Measurements from ENCODE around the gene MZF1. TPM values are rescaled to one million over a fixed set of nuclear protein-coding genes. Genes with fewer than 3 reads are reported as not detected.

MZF1 gene
- total RNA-seq, 1 donor from 2014 or later: 50.7 TPM

DNA sequence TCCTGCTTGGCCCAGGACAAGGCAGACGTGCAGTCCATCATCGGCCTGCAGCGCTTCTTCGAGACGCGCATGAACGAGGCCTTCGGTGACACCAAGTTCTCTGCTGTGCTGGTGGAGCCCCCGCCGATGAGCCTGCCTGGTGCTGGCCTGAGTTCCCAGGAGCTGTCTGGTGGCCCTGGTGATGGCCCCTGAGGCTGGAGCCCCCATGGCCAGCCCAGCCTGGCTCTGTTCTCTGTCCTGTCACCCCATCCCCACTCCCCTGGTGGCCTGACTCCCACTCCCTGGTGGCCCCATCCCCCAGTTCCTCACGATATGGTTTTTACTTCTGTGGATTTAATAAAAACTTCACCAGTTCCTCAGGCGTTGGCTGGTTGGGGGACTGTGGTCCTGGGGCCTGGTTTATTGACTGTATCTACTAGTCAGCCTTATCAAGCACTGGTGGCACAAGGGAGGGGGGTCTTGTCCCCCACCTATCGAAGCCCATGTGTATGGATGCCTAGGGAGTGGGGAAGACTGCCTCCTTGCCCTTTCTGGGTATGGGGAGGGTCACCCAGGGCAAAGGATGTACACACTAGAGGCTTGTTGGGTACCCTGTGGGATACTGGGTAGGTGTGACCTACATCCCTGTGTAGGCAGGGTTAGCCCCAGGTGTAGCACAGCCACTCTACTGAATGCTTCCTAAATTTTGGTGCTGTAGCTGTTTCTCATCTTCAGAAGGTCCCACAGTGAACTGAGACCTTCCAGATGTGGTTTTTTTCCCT is 22.6 kb downstream of the MZF1 start:
- peaks cover 86% of the 10 kb centered on the region for H3K36me3 ChIP-seq
- ATAC-seq (no peak), DNase-seq (no peak)
- H3K4me1 ChIP-seq: peaks cover 34% of the 10 kb centered on the region
- no peak overlapping the region for H3K27ac ChIP-seq
- TF ChIP-seq, protein P1, sequence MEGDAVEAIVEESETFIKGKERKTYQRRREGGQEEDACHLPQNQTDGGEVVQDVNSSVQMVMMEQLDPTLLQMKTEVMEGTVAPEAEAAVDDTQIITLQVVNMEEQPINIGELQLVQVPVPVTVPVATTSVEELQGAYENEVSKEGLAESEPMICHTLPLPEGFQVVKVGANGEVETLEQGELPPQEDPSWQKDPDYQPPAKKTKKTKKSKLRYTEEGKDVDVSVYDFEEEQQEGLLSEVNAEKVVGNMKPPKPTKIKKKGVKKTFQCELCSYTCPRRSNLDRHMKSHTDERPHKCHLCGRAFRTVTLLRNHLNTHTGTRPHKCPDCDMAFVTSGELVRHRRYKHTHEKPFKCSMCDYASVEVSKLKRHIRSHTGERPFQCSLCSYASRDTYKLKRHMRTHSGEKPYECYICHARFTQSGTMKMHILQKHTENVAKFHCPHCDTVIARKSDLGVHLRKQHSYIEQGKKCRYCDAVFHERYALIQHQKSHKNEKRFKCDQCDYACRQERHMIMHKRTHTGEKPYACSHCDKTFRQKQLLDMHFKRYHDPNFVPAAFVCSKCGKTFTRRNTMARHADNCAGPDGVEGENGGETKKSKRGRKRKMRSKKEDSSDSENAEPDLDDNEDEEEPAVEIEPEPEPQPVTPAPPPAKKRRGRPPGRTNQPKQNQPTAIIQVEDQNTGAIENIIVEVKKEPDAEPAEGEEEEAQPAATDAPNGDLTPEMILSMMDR (IDR thresholded peaks at IDR 0.05): no peak
- intact Hi-C loops (cut with DNase I): no loop called here
- H3K9me3 ChIP-seq: no peaks in the 10 kb centered on the region
- no peak overlapping the region for H3K4me3 ChIP-seq
- no peaks in the 10 kb centered on the region for H3K27me3 ChIP-seq (ENCODE audit: low read depth)

DNA sequence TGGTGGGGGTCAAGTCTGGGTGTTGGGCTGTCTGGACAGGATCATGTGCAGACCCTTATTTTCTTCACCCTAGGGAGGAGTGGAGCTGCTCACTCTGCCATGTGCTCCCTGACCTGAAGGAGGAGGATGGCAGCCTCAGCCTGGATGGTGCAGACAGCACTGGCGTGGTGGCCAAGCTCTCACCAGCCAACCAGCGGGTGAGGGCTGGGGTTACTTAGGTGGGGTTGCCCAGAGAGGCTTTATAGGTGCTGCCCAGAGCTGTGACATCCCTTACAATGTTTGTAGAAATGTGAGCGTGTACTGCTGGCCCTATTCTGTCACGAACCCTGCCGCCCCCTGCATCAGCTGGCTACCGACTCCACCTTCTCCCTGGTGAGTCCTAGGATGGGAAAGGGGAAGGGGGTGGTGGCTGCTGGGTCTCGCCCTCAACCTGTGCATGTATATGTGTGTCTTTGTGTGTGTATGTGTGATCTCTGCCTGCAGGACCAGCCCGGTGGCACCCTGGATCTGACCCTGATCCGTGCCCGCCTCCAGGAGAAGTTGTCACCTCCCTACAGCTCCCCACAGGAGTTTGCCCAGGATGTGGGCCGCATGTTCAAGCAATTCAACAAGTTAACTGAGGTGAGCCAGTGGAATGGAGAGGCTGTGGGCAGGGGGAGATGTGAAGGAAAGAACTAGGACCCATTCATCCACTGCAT is 23.3 kb downstream of the MZF1 start:
- no peak for ATAC-seq
- H3K4me1 ChIP-seq: peaks cover 34% of the 10 kb centered on the region
- no peak overlapping the region for H3K27ac ChIP-seq
- H3K27me3 ChIP-seq (ENCODE audit: low read depth): no peaks in the 10 kb centered on the region
- H3K4me3 ChIP-seq: no peak overlapping the region
- H3K9me3 ChIP-seq: no peaks in the 10 kb centered on the region
- TF ChIP-seq, protein P1 (IDR thresholded peaks at IDR 0.05): no peak
- DNase-seq: no peak
- H3K36me3 ChIP-seq: peaks cover 84% of the 10 kb centered on the region
- intact Hi-C loops (cut with DNase I): no loop called here

DNA sequence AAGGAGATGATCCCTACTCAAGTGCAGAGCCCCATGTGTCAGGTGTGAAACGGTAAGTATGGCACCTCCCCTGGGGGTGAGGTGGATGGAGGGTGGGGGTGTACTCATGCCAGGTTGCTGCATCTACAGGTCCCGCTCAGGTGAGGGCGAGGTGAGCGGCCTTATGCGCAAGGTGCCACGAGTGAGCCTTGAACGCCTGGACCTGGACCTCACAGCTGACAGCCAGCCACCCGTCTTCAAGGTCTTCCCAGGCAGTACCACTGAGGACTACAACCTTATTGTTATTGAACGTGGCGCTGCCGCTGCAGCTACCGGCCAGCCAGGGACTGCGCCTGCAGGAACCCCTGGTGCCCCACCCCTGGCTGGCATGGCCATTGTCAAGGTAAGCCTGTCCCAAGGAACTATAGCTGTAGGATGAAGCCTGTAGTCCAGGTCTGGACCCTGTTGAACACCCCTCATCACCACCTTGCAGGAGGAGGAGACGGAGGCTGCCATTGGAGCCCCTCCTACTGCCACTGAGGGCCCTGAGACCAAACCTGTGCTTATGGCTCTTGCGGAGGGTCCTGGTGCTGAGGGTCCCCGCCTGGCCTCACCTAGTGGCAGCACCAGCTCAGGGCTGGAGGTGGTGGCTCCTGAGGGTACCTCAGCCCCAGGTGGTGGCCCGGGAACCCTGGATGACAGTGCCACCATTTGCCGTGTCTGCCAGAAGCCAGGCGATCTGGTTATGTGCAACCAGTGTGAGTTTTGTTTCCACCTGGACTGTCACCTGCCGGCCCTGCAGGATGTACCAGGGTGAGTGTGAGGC is 24.1 kb downstream of the MZF1 start:
- Histone ChIP-seq H3K4me1 (peaks cover 30% of the 10 kb centered on the region), H3K9me3 (no peaks in the 10 kb centered on the region), H3K4me3 (no peak overlapping the region), H3K27me3 (ENCODE audit: low read depth) (no peaks in the 10 kb centered on the region), H3K27ac (no peak overlapping the region), H3K36me3 (peaks cover 84% of the 10 kb centered on the region)
- intact Hi-C loops (cut with DNase I): no loop called here
- no peak for ATAC-seq
- no peak for DNase-seq
- TF ChIP-seq, protein P1 (IDR thresholded peaks at IDR 0.05): no peak

DNA sequence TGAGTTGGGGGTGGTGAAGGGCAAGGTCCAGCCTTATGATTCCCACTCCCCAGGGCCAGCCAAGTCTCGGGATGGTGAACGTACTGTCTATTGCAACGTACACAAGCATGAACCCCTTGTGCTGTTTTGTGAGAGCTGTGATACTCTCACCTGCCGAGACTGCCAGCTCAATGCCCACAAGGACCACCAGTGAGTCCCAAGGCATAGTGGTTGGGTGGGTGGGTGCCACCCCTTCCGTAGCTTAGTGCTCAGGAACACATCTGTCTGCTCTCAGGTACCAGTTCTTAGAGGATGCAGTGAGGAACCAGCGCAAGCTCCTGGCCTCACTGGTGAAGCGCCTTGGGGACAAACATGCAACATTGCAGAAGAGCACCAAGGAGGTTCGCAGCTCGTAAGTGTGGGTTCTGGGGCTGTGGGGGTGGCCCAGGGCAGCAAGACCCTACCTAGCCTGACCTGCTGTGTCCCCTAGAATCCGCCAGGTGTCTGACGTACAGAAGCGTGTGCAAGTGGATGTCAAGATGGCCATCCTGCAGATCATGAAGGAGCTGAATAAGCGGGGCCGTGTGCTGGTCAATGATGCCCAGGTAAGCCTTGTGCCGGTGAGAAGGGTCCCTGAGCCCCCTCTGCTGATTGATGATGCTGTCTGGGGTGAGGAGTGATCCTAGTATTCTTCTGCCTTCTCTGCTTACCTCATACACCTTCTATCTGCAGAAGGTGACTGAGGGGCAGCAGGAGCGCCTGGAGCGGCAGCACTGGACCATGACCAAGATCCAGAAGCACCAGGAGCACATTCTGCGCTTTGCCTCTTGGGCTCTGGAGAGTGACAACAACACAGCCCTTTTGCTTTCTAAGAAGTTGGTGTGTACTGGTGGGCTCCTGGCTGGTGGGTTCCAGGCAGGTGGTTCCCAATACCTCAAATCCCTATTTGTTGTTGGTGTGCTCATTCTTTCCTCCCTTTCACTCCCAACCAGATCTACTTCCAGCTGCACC is 25.5 kb downstream of the MZF1 start:
- Histone ChIP-seq H3K9me3 (no peaks in the 10 kb centered on the region), H3K27me3 (ENCODE audit: low read depth) (no peaks in the 10 kb centered on the region), H3K27ac (no peak overlapping the region), H3K36me3 (peaks cover 72% of the 10 kb centered on the region), H3K4me1 (peaks cover 26% of the 10 kb centered on the region), H3K4me3 (no peak overlapping the region)
- TF ChIP-seq, protein P1 (IDR thresholded peaks at IDR 0.05): no peak
- no peak for ATAC-seq
- no peak for DNase-seq
- intact Hi-C loops (cut with DNase I): no loop called here

All from lower lobe of right lung (tissue), 2 donors.